Measurements from ENCODE around the gene CBLN1.

GRCh38 chr16:49236216-49236615 is 45.4 kb downstream of the CBLN1 start:
- TF ChIP-seq CTCF (IDR thresholded peaks at IDR 0.05) (no peak), POLR2A (IDR thresholded peaks at IDR 0.05) (no peak)
